IMR-90 (cell line): ENCODE data around the gene TAF3. TPM values are rescaled to one million over a fixed set of nuclear protein-coding genes. Genes with fewer than 3 reads are reported as not detected.

Experiments
- ATAC-seq: fragments of 200-7000 bp; cut with Tn5 transposase; 2 replicates; pipeline ENCODE4 v1.9.1; 2020; ENCODE audit warnings: low read depth, mild to moderate bottlenecking, moderate library complexity
- BruUV-seq: library from RNA; stranded (reverse); fragments of 400-500 nt; replicated peaks from 2 replicates; lab custom pipeline; 2021; lab: Mats Ljungman, UMichigan
- CTCF ChIA-PET: fragments of 300-600 bp; formaldehyde crosslinking; extraction: SDS; loops from one replicate; lab custom pipeline; 2021; ENCODE audit warnings: antibody characterized with exemption; lab: Yijun Ruan, JAX
- POLR2A ChIA-PET: fragments of 300-600 bp; sonication (Branson Sonifier 250); formaldehyde crosslinking; loops from one replicate; lab custom pipeline; 2022; ENCODE audit warnings: antibody characterized with exemption; ENCODE audit not compliant: unreplicated experiment; lab: Charles Lee
- DNase-seq: peaks from one replicate; pipeline ENCODE4 v3.0.0; 2013
- H2AFZ ChIP-seq: replicated peaks from 2 replicates; pipeline ENCODE3; 2013; ENCODE audit warnings: low read length, mild to moderate bottlenecking; ENCODE audit not compliant: poor library complexity
- H2AK5ac ChIP-seq: 2 replicates; pipeline ENCODE4 v1.6.1; 2013; ENCODE audit warnings: low read depth, low read length, inconsistent platforms
- H2AK9ac ChIP-seq: replicated peaks from 2 replicates; pipeline ENCODE3; 2013; ENCODE audit warnings: mild to moderate bottlenecking, low read depth, low read length, moderate library complexity; ENCODE audit not compliant: poor library complexity
- H2BK120ac ChIP-seq: 2 replicates; pipeline ENCODE4 v1.6.1; 2013; ENCODE audit warnings: low read depth, low read length, inconsistent platforms
- H2BK15ac ChIP-seq: 3 replicates; pipeline ENCODE4 v1.6.1; 2013; ENCODE audit warnings: low read depth, low read length, inconsistent platforms
- H2BK20ac ChIP-seq: 2 replicates; pipeline ENCODE4 v1.6.1; 2013; ENCODE audit warnings: low read depth, mild to moderate bottlenecking, inconsistent platforms, low read length, moderate library complexity
- H2BK5ac ChIP-seq: 2 replicates; pipeline ENCODE4 v1.6.1; 2013; ENCODE audit warnings: mild to moderate bottlenecking, low read depth, low read length, inconsistent platforms; ENCODE audit not compliant: poor library complexity, severe bottlenecking
- H3K14ac ChIP-seq: replicated peaks from 2 replicates; pipeline ENCODE4 v1.6.1; 2013; ENCODE audit warnings: low read depth, low read length, inconsistent platforms
- H3K18ac ChIP-seq: 2 replicates; pipeline ENCODE4 v1.6.1; 2013; ENCODE audit warnings: low read depth, low read length, control low read depth
- H3K23ac ChIP-seq: 2 replicates; pipeline ENCODE4 v1.6.1; 2013; ENCODE audit warnings: low read depth, low read length, inconsistent platforms
- H3K27ac ChIP-seq: 2 replicates; pipeline ENCODE4 v1.5.1; 2013; ENCODE audit warnings: mild to moderate bottlenecking, control low read depth, low read length; ENCODE audit not compliant: insufficient read depth
- H3K27me3 ChIP-seq: 2 replicates; pipeline ENCODE4 v1.6.1; 2013; ENCODE audit warnings: low read length; ENCODE audit not compliant: control insufficient read depth, insufficient read depth
- H3K36me3 ChIP-seq: 2 replicates; pipeline ENCODE4 v1.6.1; 2013; ENCODE audit warnings: low read length, mixed read lengths; ENCODE audit not compliant: control insufficient read depth, insufficient read depth
- H3K4ac ChIP-seq: 2 replicates; pipeline ENCODE4 v1.6.1; 2013; ENCODE audit warnings: low read depth, low read length, inconsistent platforms
- H3K4me1 ChIP-seq: 2 replicates; pipeline ENCODE4 v1.6.1; 2013; ENCODE audit warnings: low read length, mixed read lengths; ENCODE audit not compliant: control insufficient read depth, insufficient read depth
- H3K4me2 ChIP-seq: 2 replicates; pipeline ENCODE4 v1.6.1; 2013; ENCODE audit warnings: low read depth, mild to moderate bottlenecking, control low read depth, low read length, moderate library complexity
- H3K4me3 ChIP-seq: 2 replicates; pipeline ENCODE4 v1.5.1; 2013; ENCODE audit warnings: low read depth, mild to moderate bottlenecking, control low read depth, low read length, moderate library complexity; ENCODE audit not compliant: insufficient read depth
- H3K56ac ChIP-seq: 2 replicates; pipeline ENCODE4 v1.6.1; 2013; ENCODE audit warnings: low read length, inconsistent platforms; ENCODE audit not compliant: insufficient read depth; ENCODE audit errors: extremely low read depth
- H3K79me1 ChIP-seq, 2 experiments: 2 replicates each; pipeline ENCODE4 v1.6.1; 2013; ENCODE audit warnings: low read length in 2 of 2, inconsistent platforms in 1 of 2, low read depth in 1 of 2
- H3K9ac ChIP-seq: 2 replicates; pipeline ENCODE4 v1.6.1; 2013; ENCODE audit warnings: low read depth, low read length, control low read depth
- H3K9me1 ChIP-seq: 2 replicates; pipeline ENCODE4 v1.6.1; 2013; ENCODE audit warnings: low read length, inconsistent platforms; ENCODE audit not compliant: insufficient read depth
- H3K9me3 ChIP-seq: 2 replicates; pipeline ENCODE4 v1.6.1; 2013; ENCODE audit warnings: low read length; ENCODE audit not compliant: control insufficient read depth, insufficient read depth
- H4K20me1 ChIP-seq: 2 replicates; pipeline ENCODE4 v1.6.1; 2013; ENCODE audit warnings: low read length, inconsistent platforms; ENCODE audit not compliant: insufficient read depth
- H4K5ac ChIP-seq: 2 replicates; pipeline ENCODE4 v1.6.1; 2013; ENCODE audit warnings: mild to moderate bottlenecking, low read depth, low read length, control low read depth
- H4K8ac ChIP-seq, 2 experiments: 2 replicates each; pipeline ENCODE4 v1.6.1; 2013; ENCODE audit warnings: low read depth in 2 of 2, low read length in 2 of 2, control low read depth in 1 of 2, inconsistent platforms in 1 of 2
- H4K91ac ChIP-seq: 2 replicates; pipeline ENCODE4 v1.6.1; 2013; ENCODE audit warnings: low read depth, low read length, inconsistent platforms; ENCODE audit not compliant: insufficient read depth
- CEBPB ChIP-seq: IDR thresholded peaks from 2 replicates; pipeline ENCODE4 v1.6.1; 2012; ENCODE audit warnings: low read depth, low read length, improper control_type of control experiment
- MAZ ChIP-seq: IDR thresholded peaks from 2 replicates; pipeline ENCODE4 v1.6.1; 2012; ENCODE audit warnings: low read depth, mild to moderate bottlenecking, low read length, improper control_type of control experiment, moderate library complexity, borderline replicate concordance
- WGBS, 2 experiments: methylation state at CpG; one replicate each; pipeline versions ENCODE4 v1.1.5 to v1.1.7; 2013; ENCODE audit warnings: missing lambda C conversion rate in 2 of 2; ENCODE audit not compliant: insufficient read length in 1 of 2; ENCODE audit errors: extremely low coverage in 2 of 2; 5-methylcytosine and 5-hydroxymethylcytosine counted together
- dilution Hi-C: fragments of 300-500 bp; cut with HindIII; formaldehyde crosslinking; loops from one replicate; pipeline ENCODE4 v1.14.3; 2018; ENCODE audit warnings: low sequenced_read_pairs; ENCODE audit not compliant: unreplicated experiment
- in situ Hi-C: fragments of 300-500 bp; cut with MboI; formaldehyde crosslinking; loops from 3 replicates; pipeline ENCODE4 v1.14.3; 2019; ENCODE audit warnings: low sequenced_read_pairs, inconsistent platforms, mixed read lengths
- intact Hi-C: fragments of 100-400 bp; cut with micrococcal nuclease; formaldehyde crosslinking; loops from 2 replicates; pipeline ENCODE4 v1.10.0; 2022
- polyA plus RNA-seq, 3 experiments: library from polyadenylated mRNA; depleted of rRNA; stranded (reverse); fragments of >200 nt; gene quantifications; 2 replicates each; pipeline ENCODE4 v1.2.3, GENCODE V29; 2012; ENCODE audit warnings: low replicate concordance in 1 of 3
- total RNA-seq: library from RNA; depleted of rRNA; stranded (reverse); fragments of >200 nt; gene quantifications from 2 replicates; pipeline ENCODE4 v1.2.3, GENCODE V29; 2012

Gene TAF3
- total and polyA plus RNA-seq, 2 of the 4 experiments (the other 2 are of a cell fraction), result 1.4 to 2.3 TPM

- Histone ChIP-seq H3K4me3 (no peak overlapping the region), H3K18ac (no peak overlapping the region), H4K5ac (no peak overlapping the region), H2AK9ac (no peak overlapping the region), H4K8ac (no peak overlapping the region), H4K20me1 (no peaks in the 10 kb centered on the region), H2AFZ (no peak overlapping the region), H3K36me3 (peaks cover 9% of the 10 kb centered on the region), H3K56ac (no peak overlapping the region), H4K91ac (no peak overlapping the region), H3K14ac (no peak overlapping the region), H3K9me3 (no peaks in the 10 kb centered on the region; the same call in 1 of the 2 replicates), H2BK120ac (no peak overlapping the region), H3K27ac (no peak overlapping the region), H2BK20ac (no peak overlapping the region), H3K4ac (no peak overlapping the region), H3K79me1 (no peaks in the 10 kb centered on the region), H3K9ac (no peak overlapping the region), H3K4me1 (no peaks in the 10 kb centered on the region), H2AK5ac (no peak overlapping the region), H3K4me2 (no peak overlapping the region), H3K27me3 (no peaks in the 10 kb centered on the region), H2BK5ac (no peak overlapping the region), H3K9me1 (no peaks in the 10 kb centered on the region), H3K23ac (no peak overlapping the region), H2BK15ac (no peak overlapping the region)
- ATAC-seq (no peak), DNase-seq (no peak)
- in situ Hi-C loops, result no loop called here
- no peak for TF ChIP-seq CEBPB
- no peak for TF ChIP-seq MAZ
- ChIA-PET POLR2A (no interaction called here), CTCF (no interaction called here)
- intact Hi-C loops, result no loop called here
- 94% methylated on average over 12 of the region's 38 CpGs; no CpG with 5 or more reads in 1 of the 2 experiments for WGBS, 2 experiments
- no TSS peak for BruUV-seq
- dilution Hi-C loops, result no loop called here
These were observed 190.7 kb downstream of the TAF3 start for GRCh38 chr10:8009031-8009430.
